ENCODE measurements around the gene ZNF850. TPM values are rescaled to one million over a fixed set of nuclear protein-coding genes. Genes with fewer than 3 reads are reported as not detected.
"Not testable (repeated sequence)": the region's sequence is repeated elsewhere in the genome, so short reads cannot be mapped to it uniquely, and the experiment has no call there.

ZNF850 gene
- total RNA-seq, 1 experiment from 2014 or later: 0.84 TPM

GRCh38 chr19:36748431-36749275, 24.0 kb downstream of the ZNF850 start:
- BruUV-seq (replicated peaks): no TSS peak
- intact Hi-C loops (cut with micrococcal nuclease): no loop called here
- Mint-ChIP-seq H3K27ac (ENCODE audit: low read depth, unreplicated experiment) (no peak overlapping the region), H3K36me3 (ENCODE audit: insufficient read depth, unreplicated experiment) (peaks cover 18% of the 10 kb centered on the region), H3K4me3 (ENCODE audit: unreplicated experiment) (no peak overlapping the region), H3K4me1 (ENCODE audit: insufficient read depth, unreplicated experiment) (no peaks in the 10 kb centered on the region), H3K27me3 (ENCODE audit: insufficient read depth, unreplicated experiment) (no peaks in the 10 kb centered on the region), H3K9me3 (ENCODE audit: unreplicated experiment) (peaks cover 34% of the 10 kb centered on the region)
- ChIA-PET CTCF (no interaction called here), POLR2A (interaction anchor here (0.7 kb wide), 1 partner anchor 101 kb away, joined by 3 read pairs; no protein-coding TSS in a partner anchor)
- no peak for DNase-seq (ENCODE audit: unreplicated experiment)
- TF ChIP-seq CTCF (IDR thresholded peaks at IDR 0.05; ENCODE audit: unreplicated experiment): no peak

DNA sequence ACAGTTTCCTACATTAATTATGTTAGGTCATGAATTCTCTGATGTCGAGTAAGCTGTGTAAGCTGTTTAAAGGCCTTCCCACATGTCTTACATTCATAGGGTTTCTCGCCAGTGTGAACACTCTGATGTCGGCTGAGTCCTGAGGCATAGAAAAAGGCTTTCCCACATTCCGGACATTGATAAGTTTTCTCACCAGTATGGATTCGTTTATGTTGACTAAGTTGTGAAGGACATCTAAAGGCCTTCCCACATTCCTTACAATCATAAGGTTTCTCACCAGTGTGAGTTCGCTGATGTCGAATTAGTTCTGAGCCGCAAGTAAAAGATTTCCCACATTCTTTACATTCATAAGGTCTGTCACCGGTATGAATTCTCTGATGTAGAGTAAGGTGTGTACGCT, 24.9 kb downstream of the ZNF850 start:
- no TSS peak for BruUV-seq (replicated peaks)
- POLR2A ChIA-PET: no interaction called here
- Mint-ChIP-seq H3K9me3 (ENCODE audit: unreplicated experiment) (peaks cover 32% of the 10 kb centered on the region), H3K36me3 (ENCODE audit: insufficient read depth, unreplicated experiment) (peaks cover 18% of the 10 kb centered on the region), H3K27me3 (ENCODE audit: insufficient read depth, unreplicated experiment) (no peaks in the 10 kb centered on the region), H3K27ac (ENCODE audit: low read depth, unreplicated experiment) (no peak overlapping the region), H3K4me1 (ENCODE audit: insufficient read depth, unreplicated experiment) (no peaks in the 10 kb centered on the region), H3K4me3 (ENCODE audit: unreplicated experiment) (no peak overlapping the region)
- CTCF ChIA-PET: no interaction called here
- no peak for TF ChIP-seq CTCF (IDR thresholded peaks at IDR 0.05; ENCODE audit: unreplicated experiment)
- no peak for DNase-seq (ENCODE audit: unreplicated experiment)
- intact Hi-C loops (cut with micrococcal nuclease): no loop called here

DNA sequence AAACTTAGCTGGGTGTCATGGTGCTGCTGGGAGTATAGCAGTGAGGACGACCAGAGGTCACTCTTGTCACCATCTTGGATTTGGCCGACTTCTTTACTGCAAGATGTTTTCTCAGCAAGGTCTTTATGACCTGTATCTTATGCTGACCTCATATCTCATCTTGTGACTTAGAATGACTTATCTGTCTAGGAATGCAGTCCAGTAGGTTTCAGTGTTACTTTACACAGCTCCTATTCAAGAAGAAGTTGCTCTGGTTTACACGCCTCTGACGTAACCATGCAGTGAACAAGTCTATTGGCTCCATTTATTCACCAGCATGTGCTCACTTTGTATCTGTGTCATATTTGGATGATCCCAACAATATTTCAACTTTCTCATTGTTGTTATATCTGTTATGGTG, 26.7 kb downstream of the ZNF850 start:
- TF ChIP-seq CTCF (IDR thresholded peaks at IDR 0.05; ENCODE audit: unreplicated experiment): no peak
- no peak for DNase-seq (ENCODE audit: unreplicated experiment)
- peaks cover 19% of the 10 kb centered on the region for H3K36me3 Mint-ChIP-seq (ENCODE audit: insufficient read depth, unreplicated experiment)
- no TSS peak for BruUV-seq (replicated peaks)
- H3K9me3 Mint-ChIP-seq (ENCODE audit: unreplicated experiment): peaks cover 27% of the 10 kb centered on the region
- H3K27me3 Mint-ChIP-seq (ENCODE audit: insufficient read depth, unreplicated experiment): no peaks in the 10 kb centered on the region
- H3K4me3 Mint-ChIP-seq (ENCODE audit: unreplicated experiment): no peak overlapping the region
- POLR2A ChIA-PET: interaction anchor here (1.2 kb wide), 1 partner anchor 105 kb away, joined by 3 read pairs; no protein-coding TSS in a partner anchor
- no peak overlapping the region for H3K27ac Mint-ChIP-seq (ENCODE audit: low read depth, unreplicated experiment)
- no peaks in the 10 kb centered on the region for H3K4me1 Mint-ChIP-seq (ENCODE audit: insufficient read depth, unreplicated experiment)
- intact Hi-C loops (cut with micrococcal nuclease): no loop called here
- CTCF ChIA-PET: no interaction called here

GRCh38 chr19:36736166-36736565, 36.4 kb downstream of the ZNF850 start:
- DNase-seq (ENCODE audit: unreplicated experiment); H3K4me3 Mint-ChIP-seq (ENCODE audit: unreplicated experiment); intact Hi-C loops (cut with micrococcal nuclease); H3K4me1 Mint-ChIP-seq (ENCODE audit: insufficient read depth, unreplicated experiment); H3K27me3 Mint-ChIP-seq (ENCODE audit: insufficient read depth, unreplicated experiment); POLR2A ChIA-PET; BruUV-seq (replicated peaks); H3K27ac Mint-ChIP-seq (ENCODE audit: low read depth, unreplicated experiment): not testable (repeated sequence)
- Mint-ChIP-seq H3K36me3 (ENCODE audit: insufficient read depth, unreplicated experiment) (peaks cover 12% of the 10 kb centered on the region), H3K9me3 (ENCODE audit: unreplicated experiment) (peaks cover 64% of the 10 kb centered on the region)
- CTCF ChIA-PET: interaction anchor here (0.7 kb wide), 1 partner anchor 47 kb away, joined by 3 read pairs; no protein-coding TSS in a partner anchor
